Lower leg skin (tissue), 3 donors: ENCODE measurements around the gene COBL.

Experiments used
- CTCF ChIP-seq, 3 donors: fragments of 450-650 bp; IDR thresholded peaks; one replicate each; pipeline ENCODE4 v1.5.1; 2016; ENCODE audit warnings: antibody characterized with exemption in 3 of 3, mild to moderate bottlenecking in 3 of 3, moderate library complexity in 2 of 3
- POLR2A ChIP-seq, 2 donors: fragments of 450-650 bp; IDR thresholded peaks; one replicate each; pipeline ENCODE4 v1.6.1; 2016 to 2017; ENCODE audit warnings: antibody characterized with exemption in 2 of 2, mild to moderate bottlenecking in 1 of 2, moderate library complexity in 1 of 2

- TF ChIP-seq POLR2A (IDR thresholded peaks at IDR 0.05) = no peak
- no peak for TF ChIP-seq CTCF (IDR thresholded peaks at IDR 0.05)
These were observed 61.6 kb downstream of the COBL start for GRCh38 chr7:51255036-51255435.
